H9 (cell line): Measurements from ENCODE around the gene PPTC7. TPM values are rescaled to one million over a fixed set of nuclear protein-coding genes. Genes with fewer than 3 reads are reported as not detected.

Source experiments
- DNase-seq: peaks from one replicate; pipeline ENCODE4 v3.0.0-alpha.2; 2017
- H2AFZ ChIP-seq: one replicate; pipeline ENCODE4 v1.6.1; 2013; ENCODE audit warnings: mild to moderate bottlenecking, low read length, control low read depth, moderate library complexity
- H2AK5ac ChIP-seq: 2 replicates; pipeline ENCODE4 v1.6.1; 2013; ENCODE audit warnings: low read length, control low read depth, mixed read lengths; ENCODE audit not compliant: insufficient read length
- H2BK120ac ChIP-seq: one replicate; pipeline ENCODE4 v1.6.1; 2013; ENCODE audit warnings: low read depth, mild to moderate bottlenecking, low read length, control low read depth, inconsistent platforms; ENCODE audit not compliant: poor library complexity, severe bottlenecking
- H2BK12ac ChIP-seq: 2 replicates; pipeline ENCODE4 v1.6.1; 2013; ENCODE audit warnings: low read length, control low read depth, mixed read lengths, low read depth; ENCODE audit not compliant: insufficient read length
- H2BK15ac ChIP-seq: 2 replicates; pipeline ENCODE4 v1.6.1; 2013; ENCODE audit warnings: low read depth, low read length, control low read depth
- H2BK20ac ChIP-seq: one replicate; pipeline ENCODE4 v1.6.1; 2013; ENCODE audit warnings: low read depth, mild to moderate bottlenecking, low read length, control low read depth, inconsistent platforms; ENCODE audit not compliant: poor library complexity, severe bottlenecking
- H2BK5ac ChIP-seq: 2 replicates; pipeline ENCODE4 v1.6.1; 2013; ENCODE audit warnings: low read length, control low read depth, mixed read lengths; ENCODE audit not compliant: insufficient read length
- H3K14ac ChIP-seq: 2 replicates; pipeline ENCODE4 v1.6.1; 2013; ENCODE audit warnings: low read length, control low read depth; ENCODE audit not compliant: insufficient read depth
- H3K18ac ChIP-seq: 2 replicates; pipeline ENCODE4 v1.6.1; 2013; ENCODE audit warnings: low read depth, mild to moderate bottlenecking, mixed read lengths, low read length, control low read depth; ENCODE audit not compliant: insufficient read length
- H3K23ac ChIP-seq: 2 replicates; pipeline ENCODE4 v1.6.1; 2013; ENCODE audit warnings: low read length, control low read depth, mixed read lengths, low read depth; ENCODE audit not compliant: insufficient read length
- H3K23me2 ChIP-seq: 2 replicates; pipeline ENCODE4 v1.6.1; 2013; ENCODE audit warnings: low read depth, mild to moderate bottlenecking, mixed read lengths, low read length, control low read depth; ENCODE audit not compliant: insufficient read length, poor library complexity, severe bottlenecking
- H3K27ac ChIP-seq: 2 replicates; pipeline ENCODE4 v1.5.1; 2013; ENCODE audit warnings: low read length, control low read depth, mixed read lengths, low read depth; ENCODE audit not compliant: insufficient read length
- H3K27me3 ChIP-seq: 2 replicates; pipeline ENCODE4 v1.6.1; 2013; ENCODE audit warnings: low read length, control low read depth, inconsistent platforms; ENCODE audit not compliant: insufficient read depth
- H3K4ac ChIP-seq: 2 replicates; pipeline ENCODE4 v1.6.1; 2013; ENCODE audit warnings: low read depth, mild to moderate bottlenecking, control low read depth, inconsistent platforms, low read length, moderate library complexity
- H3K4me1 ChIP-seq: 2 replicates; pipeline ENCODE4 v1.6.1; 2013; ENCODE audit warnings: low read length, control low read depth, inconsistent platforms; ENCODE audit not compliant: insufficient read depth
- H3K4me2 ChIP-seq: 2 replicates; pipeline ENCODE4 v1.6.1; 2013; ENCODE audit warnings: low read length, control low read depth, mixed read lengths; ENCODE audit not compliant: insufficient read length, insufficient read depth
- H3K56ac ChIP-seq: 2 replicates; pipeline ENCODE4 v1.6.1; 2013; ENCODE audit warnings: low read depth, mild to moderate bottlenecking, mixed read lengths, low read length, control low read depth; ENCODE audit not compliant: insufficient read length
- H3K79me1 ChIP-seq: 2 replicates; pipeline ENCODE4 v1.6.1; 2013; ENCODE audit warnings: low read depth, mild to moderate bottlenecking, moderate library complexity, low read length, control low read depth, inconsistent platforms; ENCODE audit not compliant: insufficient read depth, poor library complexity, severe bottlenecking
- H3K79me2 ChIP-seq: 2 replicates; pipeline ENCODE4 v1.6.1; 2013; ENCODE audit warnings: low read length, control low read depth, inconsistent platforms; ENCODE audit not compliant: insufficient read depth
- H3K9ac ChIP-seq: 2 replicates; pipeline ENCODE4 v1.6.1; 2013; ENCODE audit warnings: low read length, control low read depth, mixed read lengths; ENCODE audit not compliant: insufficient read length; ENCODE audit errors: extremely low read depth
- H3K9me3 ChIP-seq: one replicate; pipeline ENCODE4 v1.6.1; 2013; ENCODE audit warnings: low read depth, low read length, inconsistent platforms; ENCODE audit not compliant: control insufficient read depth
- H3T11ph ChIP-seq: one replicate; pipeline ENCODE4 v1.6.1; 2013; ENCODE audit warnings: mild to moderate bottlenecking, low read length, control low read depth, inconsistent platforms
- H4K20me1 ChIP-seq: one replicate; pipeline ENCODE4 v1.6.1; 2013; ENCODE audit not compliant: control insufficient read depth, insufficient read length, insufficient read depth
- H4K5ac ChIP-seq: 2 replicates; pipeline ENCODE4 v1.6.1; 2013; ENCODE audit warnings: low read depth, mild to moderate bottlenecking, mixed read lengths, low read length, control low read depth; ENCODE audit not compliant: insufficient read length
- H4K8ac ChIP-seq: replicated peaks from 2 replicates; pipeline ENCODE4 v1.6.1; 2013; ENCODE audit warnings: low read length, control low read depth, mixed read lengths, low read depth; ENCODE audit not compliant: insufficient read length
- H4K91ac ChIP-seq: 2 replicates; pipeline ENCODE4 v1.6.1; 2013; ENCODE audit warnings: low read depth, mild to moderate bottlenecking, moderate library complexity, mixed read lengths, low read length, control low read depth; ENCODE audit not compliant: insufficient read length
- H3K27ac Mint-ChIP-seq, 3 experiments: 2 replicates in 2 of 3; 3 replicates in 1 of 3; pipeline ENCODE4 v1.8.0; 2020 to 2021; ENCODE audit warnings: mixed read lengths in 3 of 3, mild to moderate bottlenecking in 1 of 3, moderate library complexity in 1 of 3
- H3K27me3 Mint-ChIP-seq: 2 replicates; pipeline ENCODE4 v1.8.0; 2021; ENCODE audit warnings: low read depth, mild to moderate bottlenecking, moderate library complexity, mixed read lengths
- H3K36me3 Mint-ChIP-seq, 3 experiments: 2 replicates in 2 of 3; 3 replicates in 1 of 3; pipeline ENCODE4 v1.8.0; 2020 to 2021; ENCODE audit warnings: low read depth in 3 of 3, mixed read lengths in 3 of 3; ENCODE audit not compliant: insufficient read depth in 1 of 3
- H3K4me1 Mint-ChIP-seq, 2 experiments: 2 replicates each; pipeline ENCODE4 v1.8.0; 2020; ENCODE audit warnings: mixed read lengths in 2 of 2
- H3K4me3 Mint-ChIP-seq, 2 experiments: 2 replicates in 1 of 2; 3 replicates in 1 of 2; pipeline ENCODE4 v1.8.0; 2020 to 2021; ENCODE audit warnings: mild to moderate bottlenecking in 2 of 2, mixed read lengths in 2 of 2, moderate library complexity in 1 of 2
- H3K9me3 Mint-ChIP-seq, 2 experiments: 2 replicates in 1 of 2; 3 replicates in 1 of 2; pipeline ENCODE4 v1.8.0; 2020; ENCODE audit warnings: mild to moderate bottlenecking in 2 of 2, mixed read lengths in 2 of 2, moderate library complexity in 1 of 2
- WGBS: extraction: QIAGEN DNeasy Blood & Tissue Kit; methylation state at CpG from one replicate; pipeline ENCODE4 v1.1.7; 2013; ENCODE audit warnings: missing lambda C conversion rate, low lambda C conversion rate, mixed read lengths; ENCODE audit not compliant: insufficient read length; ENCODE audit errors: extremely low coverage; 5-methylcytosine and 5-hydroxymethylcytosine counted together
- total RNA-seq: library from RNA; stranded (reverse); gene quantifications from 2 replicates; pipeline ENCODE4 v1.2.1, GENCODE V29; 2021
- TF ChIP-seq, protein P1 (sequence below): fragments of 200-600 bp; sonication (generic); conservative IDR thresholded peaks from 3 replicates; pipeline ENCODE4 v1.8.0; 2021; ENCODE audit warnings: antibody characterized with exemption, mild to moderate bottlenecking

PPTC7 gene
- total RNA-seq, 1 experiment from 2014 or later: 15.8 TPM

DNA sequence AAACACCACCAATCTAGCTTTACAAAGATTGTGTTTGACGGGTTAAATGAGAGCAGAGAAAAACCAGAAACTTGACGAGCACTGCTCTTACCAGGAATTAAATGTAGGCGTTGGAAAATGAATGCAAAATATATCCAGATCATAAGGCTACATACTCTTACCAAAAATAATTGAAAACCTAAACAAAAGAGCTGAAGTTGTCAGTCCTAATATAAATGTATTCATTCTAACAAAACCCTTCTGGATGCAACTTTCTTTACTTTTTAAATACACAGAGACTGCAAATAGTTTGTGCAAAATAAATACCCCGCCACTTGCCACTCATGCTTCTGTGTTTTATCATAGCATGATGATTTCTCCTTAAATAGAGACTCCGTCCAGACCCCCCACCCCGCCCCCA lies 48.3 kb downstream of the PPTC7 start:
- no peaks in the 10 kb centered on the region for H3K9me3 ChIP-seq
- Mint-ChIP-seq H3K4me1 (peaks cover 4 to 9% of the 10 kb centered on the region in 2 experiments), H3K9me3 (no peaks in the 10 kb centered on the region), H3K27me3 (no peaks in the 10 kb centered on the region), H3K36me3 (peaks cover 5 to 38% (median 28%) of the 10 kb centered on the region in 3 experiments; a peak in 6 of 7 replicates), H3K27ac (no peak overlapping the region), H3K4me3 (no peak overlapping the region)
- no peak overlapping the region for H2BK120ac ChIP-seq
- H3K23ac ChIP-seq: no peak overlapping the region
- H4K20me1 ChIP-seq: no peaks in the 10 kb centered on the region
- no peak for DNase-seq
- no peak overlapping the region for H2BK20ac ChIP-seq
- no peak overlapping the region for H3K4me2 ChIP-seq
- H3K14ac ChIP-seq: no peak overlapping the region
- H2AFZ ChIP-seq: no peak overlapping the region
- no peak overlapping the region for H3K27ac ChIP-seq
- H4K5ac ChIP-seq: no peak overlapping the region
- no CpG with 5 or more reads among the region's 6 CpGs for WGBS
- no peak overlapping the region for H4K8ac ChIP-seq
- no peaks in the 10 kb centered on the region for H3K23me2 ChIP-seq
- H3T11ph ChIP-seq: no peak overlapping the region
- no peak overlapping the region for H2BK15ac ChIP-seq
- no peak overlapping the region for H3K4ac ChIP-seq
- no peaks in the 10 kb centered on the region for H3K27me3 ChIP-seq
- H3K79me1 ChIP-seq: no peaks in the 10 kb centered on the region
- H2BK5ac ChIP-seq: no peak overlapping the region
- H3K4me1 ChIP-seq: no peaks in the 10 kb centered on the region
- no peak overlapping the region for H2AK5ac ChIP-seq
- no peak overlapping the region for H2BK12ac ChIP-seq
- TF ChIP-seq, protein P1, sequence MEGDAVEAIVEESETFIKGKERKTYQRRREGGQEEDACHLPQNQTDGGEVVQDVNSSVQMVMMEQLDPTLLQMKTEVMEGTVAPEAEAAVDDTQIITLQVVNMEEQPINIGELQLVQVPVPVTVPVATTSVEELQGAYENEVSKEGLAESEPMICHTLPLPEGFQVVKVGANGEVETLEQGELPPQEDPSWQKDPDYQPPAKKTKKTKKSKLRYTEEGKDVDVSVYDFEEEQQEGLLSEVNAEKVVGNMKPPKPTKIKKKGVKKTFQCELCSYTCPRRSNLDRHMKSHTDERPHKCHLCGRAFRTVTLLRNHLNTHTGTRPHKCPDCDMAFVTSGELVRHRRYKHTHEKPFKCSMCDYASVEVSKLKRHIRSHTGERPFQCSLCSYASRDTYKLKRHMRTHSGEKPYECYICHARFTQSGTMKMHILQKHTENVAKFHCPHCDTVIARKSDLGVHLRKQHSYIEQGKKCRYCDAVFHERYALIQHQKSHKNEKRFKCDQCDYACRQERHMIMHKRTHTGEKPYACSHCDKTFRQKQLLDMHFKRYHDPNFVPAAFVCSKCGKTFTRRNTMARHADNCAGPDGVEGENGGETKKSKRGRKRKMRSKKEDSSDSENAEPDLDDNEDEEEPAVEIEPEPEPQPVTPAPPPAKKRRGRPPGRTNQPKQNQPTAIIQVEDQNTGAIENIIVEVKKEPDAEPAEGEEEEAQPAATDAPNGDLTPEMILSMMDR: no peak
- H4K91ac ChIP-seq: no peak overlapping the region
- no peaks in the 10 kb centered on the region; the same call in 1 of the 2 replicates for H3K79me2 ChIP-seq
- H3K9ac ChIP-seq: no peak overlapping the region
- no peak overlapping the region for H3K56ac ChIP-seq
- no peak overlapping the region for H3K18ac ChIP-seq
